Activated CD4-positive, alpha-beta memory T cell treated with anti-CD3 and anti-CD28 coated beads for 36 hours (primary cell): Measurements from ENCODE around the gene HLA-DRB1. TPM values are rescaled to one million over a fixed set of nuclear protein-coding genes. Genes with fewer than 3 reads are reported as not detected.
"Not testable (repeated sequence)": the region's sequence is repeated elsewhere in the genome, so short reads cannot be mapped to it uniquely, and the experiment has no call there.

Experiments used
- CTCF ChIA-PET: fragments of 350-600 bp; sonication (Branson Sonifier 250); formaldehyde crosslinking; loops from one replicate; lab custom pipeline; 2021; ENCODE audit warnings: antibody characterized with exemption, inconsistent platforms; lab: Charles Lee
- POLR2A ChIA-PET: fragments of 350-600 bp; sonication (Branson Sonifier 250); formaldehyde crosslinking; loops from one replicate; lab custom pipeline; 2021; ENCODE audit warnings: antibody characterized with exemption; lab: Charles Lee
- DNase-seq: peaks from one replicate; pipeline ENCODE4 v3.0.0-alpha.2; 2020
- H3K27ac Mint-ChIP-seq: one replicate; pipeline ENCODE4 v1.8.0; 2021; ENCODE audit warnings: mixed read lengths
- H3K27me3 Mint-ChIP-seq: one replicate; pipeline ENCODE4 v1.8.0; 2021; ENCODE audit warnings: mixed read lengths
- H3K36me3 Mint-ChIP-seq: one replicate; pipeline ENCODE4 v1.8.0; 2021; ENCODE audit warnings: mixed read lengths
- H3K4me1 Mint-ChIP-seq: one replicate; pipeline ENCODE4 v1.8.0; 2021; ENCODE audit warnings: low read depth, mixed read lengths
- H3K4me3 Mint-ChIP-seq: one replicate; pipeline ENCODE4 v1.8.0; 2021; ENCODE audit warnings: mild to moderate bottlenecking, mixed read lengths
- H3K9me3 Mint-ChIP-seq: one replicate; pipeline ENCODE4 v1.8.0; 2021; ENCODE audit warnings: mixed read lengths
- intact Hi-C: fragments of 100-400 bp; cut with micrococcal nuclease; formaldehyde crosslinking; loops from one replicate; pipeline ENCODE4 v1.15.1; 2023
- total RNA-seq, 2 experiments: library from RNA; stranded (reverse); gene quantifications; one replicate each; pipeline ENCODE4 v1.2.3, GENCODE V29; 2021

The HLA-DRB1 gene
- total RNA-seq, 2 experiments from 2014 or later: 7.3 to 8.7 TPM

- H3K27ac Mint-ChIP-seq: no peak overlapping the region
- no peak overlapping the region for H3K4me3 Mint-ChIP-seq
- H3K9me3 Mint-ChIP-seq: no peaks in the 10 kb centered on the region
- ChIA-PET CTCF (interaction anchor here (0.6 kb wide), 1 partner anchor 103 kb away, joined by 3 read pairs; no protein-coding TSS in a partner anchor), POLR2A (no interaction called here)
- DNase-seq: no peak
- no peaks in the 10 kb centered on the region for H3K36me3 Mint-ChIP-seq
- H3K27me3 Mint-ChIP-seq: no peaks in the 10 kb centered on the region
- intact Hi-C loops: no loop called here
- H3K4me1 Mint-ChIP-seq: peaks cover 4% of the 10 kb centered on the region
Observed at GRCh38 chr6:32578962-32579361, 10.7 kb downstream of the HLA-DRB1 start.

GRCh38 chr6:32577493-32577892 lies 12.2 kb downstream of the HLA-DRB1 start:
- H3K4me1 Mint-ChIP-seq, H3K9me3 Mint-ChIP-seq, H3K4me3 Mint-ChIP-seq, H3K36me3 Mint-ChIP-seq, DNase-seq, POLR2A ChIA-PET, CTCF ChIA-PET, H3K27ac Mint-ChIP-seq, H3K27me3 Mint-ChIP-seq, intact Hi-C loops: not testable (repeated sequence)

DNA sequence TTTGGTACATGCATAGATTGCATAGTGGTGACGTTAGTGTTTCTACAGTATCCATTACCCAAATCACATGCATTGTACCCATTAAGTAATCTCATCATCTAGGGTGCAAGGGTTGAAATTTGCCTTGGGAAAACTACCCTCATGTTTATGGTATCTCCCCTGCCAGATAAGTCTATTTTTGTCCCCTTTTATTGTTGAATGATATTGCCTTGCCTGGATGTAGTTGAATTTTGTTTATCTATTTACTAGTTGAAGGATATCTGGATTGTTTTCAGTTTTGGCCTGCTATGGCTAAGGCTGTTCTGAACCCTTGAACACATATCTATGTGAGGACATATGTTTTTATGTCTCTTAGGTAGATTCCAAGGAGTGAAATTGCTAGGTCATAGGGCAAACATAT lies 13.4 kb downstream of the HLA-DRB1 start:
- H3K9me3 Mint-ChIP-seq: no peaks in the 10 kb centered on the region
- no peak overlapping the region for H3K4me3 Mint-ChIP-seq
- no peaks in the 10 kb centered on the region for H3K27me3 Mint-ChIP-seq
- ChIA-PET POLR2A (no interaction called here), CTCF (no interaction called here)
- H3K4me1 Mint-ChIP-seq: peaks cover 4% of the 10 kb centered on the region
- no peak overlapping the region for H3K27ac Mint-ChIP-seq
- no peaks in the 10 kb centered on the region for H3K36me3 Mint-ChIP-seq
- DNase-seq: no peak
- intact Hi-C loops: no loop called here

DNA sequence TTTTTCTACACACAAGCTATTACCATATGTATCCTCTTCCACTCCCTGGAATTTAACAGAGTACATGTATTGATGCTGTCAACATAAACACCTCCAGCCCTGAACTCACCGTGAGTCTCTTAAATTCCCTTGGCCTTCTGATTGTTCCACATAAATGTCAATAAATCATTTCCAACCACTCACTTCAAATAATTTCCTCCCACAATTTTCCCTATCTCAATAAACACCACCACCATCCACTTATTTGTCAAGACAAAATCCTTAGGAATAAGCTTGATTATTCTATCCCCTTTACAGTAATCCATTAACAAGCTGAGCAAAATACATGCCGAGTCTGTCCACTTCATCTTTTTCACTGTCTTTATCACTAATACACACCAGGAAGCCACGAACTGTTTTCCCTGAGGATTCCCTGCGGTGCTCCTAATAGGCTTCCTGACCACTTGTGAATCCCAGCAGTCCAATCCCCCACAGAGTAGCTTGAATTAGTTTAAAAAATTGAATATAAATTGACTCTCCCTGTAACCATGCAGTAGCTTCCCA lies 19.2 kb downstream of the HLA-DRB1 start:
- ChIA-PET CTCF (no interaction called here), POLR2A (no interaction called here)
- H3K36me3 Mint-ChIP-seq: no peaks in the 10 kb centered on the region

GRCh38 chr6:32568561-32568960 lies 21.1 kb downstream of the HLA-DRB1 start:
- ChIA-PET POLR2A (no interaction called here), CTCF (no interaction called here)
- intact Hi-C loops: no loop called here
- no peak for DNase-seq
- Mint-ChIP-seq H3K36me3 (no peaks in the 10 kb centered on the region), H3K27ac (no peak overlapping the region), H3K4me3 (no peak overlapping the region), H3K27me3 (peaks cover 2% of the 10 kb centered on the region), H3K4me1 (peaks cover 4% of the 10 kb centered on the region), H3K9me3 (no peaks in the 10 kb centered on the region)

More for the DNA sequence above, 19.2 kb downstream of the HLA-DRB1 start:
- intact Hi-C loops: loop anchor here (5.0 kb wide), 1 partner anchor 43 kb away; no protein-coding TSS in a partner anchor
- Mint-ChIP-seq H3K4me1 (peaks cover 4% of the 10 kb centered on the region), H3K27me3 (peaks cover 2% of the 10 kb centered on the region), H3K27ac (no peak overlapping the region), H3K4me3 (no peak overlapping the region), H3K9me3 (no peaks in the 10 kb centered on the region)
- DNase-seq: no peak

DNA sequence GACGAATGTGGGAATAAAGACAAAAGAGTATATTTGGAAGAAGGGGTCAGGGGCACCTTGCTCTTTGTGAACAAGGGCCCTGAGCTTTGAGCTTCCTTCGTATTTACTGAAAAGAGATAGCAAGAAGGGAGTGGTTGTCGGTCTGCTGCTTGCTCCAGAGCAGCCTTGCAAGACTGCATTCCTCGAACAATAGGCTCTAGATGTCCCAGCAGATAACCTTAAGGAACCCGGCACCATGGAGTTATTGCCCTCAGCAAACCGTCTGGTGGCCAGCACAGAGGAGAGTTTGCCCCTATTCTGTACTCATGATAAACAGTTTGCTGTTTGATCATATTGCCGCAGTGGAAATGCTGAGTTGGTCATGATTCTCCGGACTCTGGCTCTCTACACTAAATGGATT lies 22.7 kb downstream of the HLA-DRB1 start:
- intact Hi-C loops: no loop called here
- Mint-ChIP-seq H3K9me3 (no peaks in the 10 kb centered on the region), H3K27ac (no peak overlapping the region)

DNA sequence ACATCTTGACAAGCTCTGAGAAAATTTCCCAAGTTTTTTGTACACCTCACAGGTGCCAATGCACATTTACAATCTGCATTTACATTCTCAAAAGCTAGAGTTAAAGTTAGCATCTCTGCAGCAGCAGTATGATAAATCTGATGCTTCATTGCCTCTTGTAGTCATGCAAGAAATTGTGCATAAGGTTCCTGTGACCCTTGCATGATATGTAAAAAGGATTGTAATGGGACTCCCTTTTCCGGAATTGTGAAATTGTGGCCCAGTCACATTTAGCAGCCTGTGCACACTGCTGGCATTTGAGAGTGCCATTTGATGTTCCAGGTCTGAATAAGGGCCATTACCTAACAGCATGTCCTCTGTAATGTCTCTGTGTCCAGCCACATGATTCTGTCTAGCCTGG lies 24.1 kb downstream of the HLA-DRB1 start:
- H3K27me3 Mint-ChIP-seq: peaks cover 4% of the 10 kb centered on the region
- DNase-seq: no peak
- H3K27ac Mint-ChIP-seq: no peak overlapping the region
- no peak overlapping the region for H3K4me3 Mint-ChIP-seq
- CTCF ChIA-PET: no interaction called here
- H3K36me3 Mint-ChIP-seq: no peaks in the 10 kb centered on the region
- H3K4me1 Mint-ChIP-seq: peaks cover 4% of the 10 kb centered on the region
- POLR2A ChIA-PET: no interaction called here
- intact Hi-C loops: no loop called here
- H3K9me3 Mint-ChIP-seq: no peaks in the 10 kb centered on the region

More for the DNA sequence above, 22.7 kb downstream of the HLA-DRB1 start:
- Mint-ChIP-seq H3K36me3 (no peaks in the 10 kb centered on the region), H3K4me1 (peaks cover 4% of the 10 kb centered on the region), H3K27me3 (peaks cover 3% of the 10 kb centered on the region), H3K4me3 (no peak overlapping the region)
- ChIA-PET POLR2A (no interaction called here), CTCF (no interaction called here)
- DNase-seq: no peak

- H3K27ac Mint-ChIP-seq: no peak overlapping the region
- ChIA-PET POLR2A (no interaction called here), CTCF (no interaction called here)
- no peak overlapping the region for H3K4me3 Mint-ChIP-seq
- H3K4me1 Mint-ChIP-seq: no peaks in the 10 kb centered on the region
- intact Hi-C loops: no loop called here
- DNase-seq: no peak
- H3K9me3 Mint-ChIP-seq: no peaks in the 10 kb centered on the region
- H3K36me3 Mint-ChIP-seq: no peaks in the 10 kb centered on the region
- H3K27me3 Mint-ChIP-seq: peaks cover 2% of the 10 kb centered on the region
Observed at GRCh38 chr6:32562940-32563339, 26.7 kb downstream of the HLA-DRB1 start.

DNA sequence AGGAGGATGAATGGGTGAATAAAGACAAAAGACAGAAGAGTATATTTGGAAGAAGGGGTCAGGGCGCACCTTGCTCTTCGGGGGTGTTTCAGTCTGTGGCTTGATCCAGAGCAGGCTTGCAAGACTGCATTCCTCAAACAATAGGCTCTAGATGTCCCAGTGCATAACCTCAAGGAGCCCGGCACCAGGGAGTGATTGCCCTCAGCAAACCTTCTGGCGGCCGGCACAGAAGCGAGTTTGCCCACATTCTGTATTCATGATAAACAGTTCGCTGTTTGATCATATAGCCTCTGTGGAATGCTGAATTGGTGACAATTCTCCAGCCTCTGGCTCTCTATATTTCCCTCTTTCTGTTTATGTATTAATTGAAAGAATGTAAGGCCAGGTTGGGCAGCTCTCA lies 29.9 kb downstream of the HLA-DRB1 start:
- H3K9me3 Mint-ChIP-seq: no peaks in the 10 kb centered on the region
- ChIA-PET POLR2A (no interaction called here), CTCF (interaction anchor here (1.4 kb wide), 1 partner anchor 63 kb away, joined by 4 read pairs; no protein-coding TSS in a partner anchor)
- no peak overlapping the region for H3K4me3 Mint-ChIP-seq
- no peak for DNase-seq
- intact Hi-C loops: no loop called here
- no peaks in the 10 kb centered on the region for H3K36me3 Mint-ChIP-seq
- no peaks in the 10 kb centered on the region for H3K4me1 Mint-ChIP-seq
- H3K27me3 Mint-ChIP-seq: peaks cover 8% of the 10 kb centered on the region
- no peak overlapping the region for H3K27ac Mint-ChIP-seq

- Mint-ChIP-seq H3K4me3 (no peak overlapping the region), H3K27ac (no peak overlapping the region), H3K36me3 (no peaks in the 10 kb centered on the region), H3K27me3 (peaks cover 8% of the 10 kb centered on the region), H3K4me1 (peaks cover 2% of the 10 kb centered on the region), H3K9me3 (no peaks in the 10 kb centered on the region)
- intact Hi-C loops: no loop called here
- POLR2A ChIA-PET: no interaction called here
- DNase-seq: no peak
- CTCF ChIA-PET: interaction anchor here (0.8 to 1.4 kb wide), 2 partner anchors 22 to 64 kb away, joined by 3 to 4 read pairs; no protein-coding TSS in a partner anchor
Observed at GRCh38 chr6:32558426-32559057, 31.1 kb downstream of the HLA-DRB1 start.

DNA sequence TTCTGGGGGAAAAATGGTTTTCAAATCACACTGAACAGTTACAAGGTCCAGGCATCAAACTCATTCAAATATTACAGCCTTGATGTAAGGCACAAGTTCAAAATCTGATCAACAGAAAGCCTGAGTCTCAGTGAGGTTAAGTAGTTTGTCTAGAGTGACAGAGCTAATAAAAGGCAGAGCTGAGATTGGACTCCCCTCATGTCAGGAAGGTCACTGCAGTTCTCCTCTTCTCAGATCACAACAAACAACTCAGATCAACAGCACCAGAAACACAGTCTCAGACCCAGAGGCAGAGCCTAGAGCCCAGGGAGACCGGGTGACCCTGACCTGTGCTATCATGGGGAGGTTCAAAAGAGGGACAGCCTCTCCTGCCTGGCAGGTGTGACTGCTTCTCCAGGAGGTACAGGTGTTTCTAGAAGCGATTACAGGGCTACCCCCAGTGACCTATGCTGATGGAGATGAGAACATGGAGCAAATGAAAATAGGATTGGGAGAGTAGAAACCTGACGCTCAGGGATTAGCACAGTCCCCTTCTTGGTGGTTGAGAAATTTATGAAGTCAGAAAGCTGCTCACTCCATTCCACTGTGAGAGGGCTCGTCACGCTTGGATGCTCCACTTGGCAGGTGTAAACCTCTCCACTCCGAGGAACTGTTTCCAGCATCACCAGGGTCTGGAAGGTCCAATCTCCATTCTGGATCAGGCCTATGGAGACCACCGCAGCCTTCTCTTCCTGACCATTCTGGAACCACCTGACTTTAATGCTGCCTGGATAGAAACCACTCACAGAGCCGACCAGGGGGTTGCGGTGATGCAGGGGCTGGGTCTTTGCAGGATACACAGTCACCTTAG lies 35.3 kb downstream of the HLA-DRB1 start:
- no peak for DNase-seq
- H3K27ac Mint-ChIP-seq: no peak overlapping the region
- peaks cover 2% of the 10 kb centered on the region for H3K4me1 Mint-ChIP-seq
- H3K9me3 Mint-ChIP-seq: no peaks in the 10 kb centered on the region
- H3K36me3 Mint-ChIP-seq: no peaks in the 10 kb centered on the region
- POLR2A ChIA-PET: no interaction called here
- no peak overlapping the region for H3K4me3 Mint-ChIP-seq
- intact Hi-C loops: no loop called here
- peaks cover 6% of the 10 kb centered on the region for H3K27me3 Mint-ChIP-seq
- CTCF ChIA-PET: no interaction called here

- peaks cover 2% of the 10 kb centered on the region for H3K4me1 Mint-ChIP-seq
- ChIA-PET CTCF (no interaction called here), POLR2A (no interaction called here)
- no peaks in the 10 kb centered on the region for H3K36me3 Mint-ChIP-seq
- intact Hi-C loops: no loop called here
- no peaks in the 10 kb centered on the region for H3K9me3 Mint-ChIP-seq
- H3K27ac Mint-ChIP-seq: no peak overlapping the region
- no peak for DNase-seq
- peaks cover 6% of the 10 kb centered on the region for H3K27me3 Mint-ChIP-seq
- no peak overlapping the region for H3K4me3 Mint-ChIP-seq
Observed at GRCh38 chr6:32553037-32553742, 36.5 kb downstream of the HLA-DRB1 start.
